Activated naive CD8-positive, alpha-beta T cell treated with anti-CD3 and anti-CD28 coated beads, Interleukin-2, amount 50 U/mL, for 24 hours (primary cell): ENCODE results near the gene USP47.

Experiments used
- ATAC-seq: fragments of 150-1000 bp; cut with Tn5 transposase; one replicate; pipeline ENCODE4 v1.10.0; 2021
- DNase-seq: peaks from one replicate; pipeline ENCODE4 v3.0.0; 2021
- H3K27ac Mint-ChIP-seq: one replicate; pipeline ENCODE4 v1.8.0; 2021; ENCODE audit warnings: mild to moderate bottlenecking, mixed read lengths
- H3K27me3 Mint-ChIP-seq: one replicate; pipeline ENCODE4 v1.8.0; 2021; ENCODE audit warnings: mixed read lengths
- H3K36me3 Mint-ChIP-seq: one replicate; pipeline ENCODE4 v1.8.0; 2021; ENCODE audit warnings: low read depth, mixed read lengths
- H3K4me1 Mint-ChIP-seq: one replicate; pipeline ENCODE4 v1.8.0; 2021; ENCODE audit warnings: mixed read lengths
- H3K4me3 Mint-ChIP-seq: one replicate; pipeline ENCODE4 v1.8.0; 2021; ENCODE audit warnings: mild to moderate bottlenecking, moderate library complexity, mixed read lengths
- H3K9me3 Mint-ChIP-seq: one replicate; pipeline ENCODE4 v1.8.0; 2021; ENCODE audit warnings: mixed read lengths

USP47 gene

DNA sequence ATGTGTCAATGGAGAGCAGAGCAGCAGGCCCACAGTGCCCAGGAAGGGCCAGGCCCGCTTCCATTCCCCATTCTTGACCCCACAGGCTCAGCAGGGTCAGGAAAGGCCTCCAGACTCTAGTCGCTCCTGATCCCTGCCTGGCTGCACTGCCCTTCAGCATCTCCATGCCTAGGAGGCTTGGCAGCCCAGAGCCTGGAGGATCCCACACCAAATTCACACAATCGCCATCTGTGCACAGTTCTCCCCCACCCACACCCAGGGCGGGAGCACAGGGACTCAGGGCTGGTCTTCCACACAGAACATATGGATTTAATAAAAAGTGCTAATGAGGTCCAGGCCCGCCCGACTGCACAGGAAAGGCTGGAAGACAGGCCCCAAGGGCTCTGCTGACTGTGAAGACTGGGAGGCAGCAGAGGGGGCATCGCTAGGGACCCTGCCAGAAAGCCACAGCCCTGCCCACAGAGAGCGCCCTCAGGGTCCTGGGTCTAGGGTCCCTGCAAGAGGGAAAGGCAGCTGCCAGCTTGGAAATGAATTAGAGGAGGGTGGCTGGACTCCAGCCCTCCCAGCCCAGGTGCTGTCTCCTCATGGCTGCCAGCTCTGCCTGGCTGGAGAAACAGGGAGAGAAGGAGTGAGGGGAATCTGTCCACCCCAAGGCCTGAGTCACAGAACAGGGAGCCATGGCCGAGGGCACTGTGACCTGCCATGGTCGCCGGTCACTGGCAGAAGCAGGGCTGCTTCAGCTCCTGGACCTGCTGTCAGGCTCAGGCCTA, 126.9 kb downstream of the USP47 start:
- no peaks in the 10 kb centered on the region for H3K4me1 Mint-ChIP-seq
- no peaks in the 10 kb centered on the region for H3K36me3 Mint-ChIP-seq
- DNase-seq, result no peak
- no peak overlapping the region for H3K27ac Mint-ChIP-seq
- H3K9me3 Mint-ChIP-seq, result no peaks in the 10 kb centered on the region
- no peak overlapping the region for H3K4me3 Mint-ChIP-seq
- ATAC-seq, result no peak
- no peaks in the 10 kb centered on the region for H3K27me3 Mint-ChIP-seq

DNA sequence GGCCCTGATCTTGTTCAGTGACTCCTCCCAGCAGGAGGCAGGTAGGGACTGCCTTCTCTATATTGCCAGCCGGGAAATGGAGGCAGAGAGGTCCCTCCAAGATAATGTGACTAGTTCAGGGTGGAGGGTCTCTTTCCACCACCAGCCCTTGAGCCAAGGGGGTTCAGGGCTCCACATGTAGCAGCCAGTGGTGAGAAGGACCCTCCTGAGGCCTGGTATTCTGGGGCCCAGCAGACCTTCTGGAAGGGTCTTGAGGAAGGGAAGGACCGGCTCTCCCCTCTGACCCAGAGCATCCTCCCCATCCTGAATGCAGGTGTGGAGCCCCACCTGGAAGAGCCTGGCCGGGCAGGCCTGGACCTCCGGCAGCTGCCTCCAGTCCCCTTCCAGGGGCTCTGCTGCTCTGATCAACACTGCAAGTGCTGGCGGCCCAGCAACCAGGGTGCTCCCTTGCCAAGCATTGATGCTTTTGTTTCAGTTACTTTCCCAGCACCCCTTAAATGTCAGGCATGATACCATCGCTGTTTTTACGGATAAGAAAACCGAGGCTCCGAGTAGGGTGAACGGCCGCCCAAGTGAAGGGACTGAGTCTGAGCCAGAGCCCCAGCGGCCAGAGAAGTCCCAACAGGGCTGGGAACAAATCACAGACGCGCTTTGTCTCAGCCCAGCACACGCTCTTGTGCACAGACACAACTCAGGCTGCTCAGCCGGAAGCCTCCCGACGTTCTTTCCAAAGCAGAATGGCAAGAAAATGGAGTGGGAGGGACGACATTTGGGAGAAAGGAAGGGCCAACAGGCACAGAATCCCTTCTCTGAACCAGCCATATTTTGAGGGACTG, 127.8 kb downstream of the USP47 start:
- Mint-ChIP-seq H3K36me3 (no peaks in the 10 kb centered on the region), H3K4me3 (no peak overlapping the region), H3K27ac (no peak overlapping the region), H3K27me3 (no peaks in the 10 kb centered on the region), H3K9me3 (no peaks in the 10 kb centered on the region), H3K4me1 (no peaks in the 10 kb centered on the region)
- DNase-seq (no peak), ATAC-seq (no peak)

DNA sequence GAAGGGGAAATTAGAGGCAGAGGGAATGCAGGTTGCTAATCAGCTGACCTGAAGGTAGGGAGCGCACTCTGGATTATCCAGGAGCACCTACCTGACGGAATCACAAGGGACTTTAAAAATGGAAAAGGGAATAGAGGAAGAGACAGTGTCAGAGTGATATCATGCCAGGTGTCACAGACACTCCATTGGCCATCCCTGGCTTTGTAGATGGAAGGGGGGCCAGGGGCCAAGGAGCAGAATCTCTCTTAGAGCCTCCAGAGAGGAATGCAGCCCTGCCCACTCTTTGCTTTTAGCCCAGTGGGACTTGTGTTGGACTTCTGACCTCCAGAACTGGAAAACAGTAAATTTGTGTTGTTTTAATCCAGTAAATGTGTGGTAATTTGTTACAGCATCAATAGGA, 128.8 kb downstream of the USP47 start:
- Mint-ChIP-seq H3K4me3 (no peak overlapping the region), H3K9me3 (no peaks in the 10 kb centered on the region), H3K27me3 (no peaks in the 10 kb centered on the region), H3K36me3 (no peaks in the 10 kb centered on the region), H3K27ac (no peak overlapping the region), H3K4me1 (peaks cover 5% of the 10 kb centered on the region)
- ATAC-seq (no peak), DNase-seq (no peak)

- Mint-ChIP-seq H3K4me1 (peaks cover 5% of the 10 kb centered on the region), H3K4me3 (no peak overlapping the region), H3K36me3 (no peaks in the 10 kb centered on the region), H3K9me3 (no peaks in the 10 kb centered on the region), H3K27ac (no peak overlapping the region), H3K27me3 (no peaks in the 10 kb centered on the region)
- ATAC-seq (no peak), DNase-seq (no peak)
These were observed 130.3 kb downstream of the USP47 start for GRCh38 chr11:11971906-11972547.

DNA sequence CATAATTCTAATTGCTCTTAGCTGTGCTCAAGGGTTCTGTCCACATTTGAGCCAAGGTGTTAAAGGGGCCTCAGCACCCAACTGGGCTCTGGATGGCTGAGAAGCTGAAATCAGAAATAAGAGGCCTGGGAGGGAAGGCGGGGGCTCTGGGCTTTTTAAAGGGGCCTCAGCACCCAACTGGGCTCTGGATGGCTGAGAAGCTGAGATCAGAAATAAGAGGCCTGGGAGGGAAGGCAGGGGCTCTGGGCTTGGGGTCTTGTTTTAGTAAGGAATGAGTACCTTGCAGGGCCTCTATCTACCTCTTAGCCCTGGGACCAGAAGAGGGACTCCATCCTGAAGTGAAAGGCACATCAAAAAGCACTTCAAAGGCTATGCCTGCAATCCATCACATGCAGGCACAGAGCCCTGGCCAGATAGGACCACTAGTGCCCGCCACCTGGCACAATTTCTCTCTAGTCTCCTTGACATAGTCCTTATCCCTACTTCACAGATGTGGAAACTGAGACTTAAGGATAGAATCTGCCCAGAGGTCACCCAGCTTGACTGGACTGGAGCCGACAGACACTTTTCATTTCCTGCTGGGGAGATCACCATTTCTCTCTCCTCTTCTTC, 131.1 kb downstream of the USP47 start:
- ATAC-seq (no peak), DNase-seq (no peak)
- Mint-ChIP-seq H3K9me3 (no peaks in the 10 kb centered on the region), H3K27me3 (no peaks in the 10 kb centered on the region), H3K4me3 (no peak overlapping the region), H3K27ac (no peak overlapping the region), H3K36me3 (no peaks in the 10 kb centered on the region), H3K4me1 (peaks cover 5% of the 10 kb centered on the region)

DNA sequence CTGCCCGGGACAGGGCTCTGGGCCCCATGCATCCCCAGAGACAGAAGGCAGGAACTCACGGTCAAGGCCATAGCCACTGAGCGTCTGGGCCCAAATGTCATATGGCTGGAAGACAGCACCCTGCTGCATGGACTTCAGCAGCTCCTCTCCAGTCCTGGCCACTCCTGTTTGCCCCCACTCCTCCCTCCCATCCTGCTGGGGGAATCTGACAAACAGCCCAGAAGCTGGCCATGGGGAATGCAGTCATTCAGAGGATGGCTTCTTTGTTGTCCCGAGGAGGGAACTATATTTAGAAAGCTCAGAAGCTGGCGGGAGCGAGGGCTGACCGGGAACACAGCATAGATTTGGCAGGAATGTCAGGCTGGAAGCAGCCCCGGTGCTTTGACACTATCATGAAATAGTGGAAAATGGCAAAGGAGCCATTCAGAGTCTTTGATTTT, 131.6 kb downstream of the USP47 start:
- no peaks in the 10 kb centered on the region for H3K9me3 Mint-ChIP-seq
- H3K4me3 Mint-ChIP-seq, result no peak overlapping the region
- ATAC-seq (no peak), DNase-seq (no peak)
- peaks cover 5% of the 10 kb centered on the region for H3K4me1 Mint-ChIP-seq
- H3K36me3 Mint-ChIP-seq, result no peaks in the 10 kb centered on the region
- H3K27ac Mint-ChIP-seq, result no peak overlapping the region
- H3K27me3 Mint-ChIP-seq, result no peaks in the 10 kb centered on the region

- DNase-seq (no peak), ATAC-seq (no peak)
- Mint-ChIP-seq H3K4me3 (no peak overlapping the region), H3K4me1 (peaks cover 5% of the 10 kb centered on the region), H3K27ac (no peak overlapping the region), H3K36me3 (no peaks in the 10 kb centered on the region), H3K9me3 (no peaks in the 10 kb centered on the region), H3K27me3 (no peaks in the 10 kb centered on the region)
These were observed 132.1 kb downstream of the USP47 start for GRCh38 chr11:11973866-11974265.

- no peak overlapping the region for H3K4me3 Mint-ChIP-seq
- ATAC-seq (no peak), DNase-seq (no peak)
- H3K4me1 Mint-ChIP-seq, result peaks cover 5% of the 10 kb centered on the region
- no peak overlapping the region for H3K27ac Mint-ChIP-seq
- H3K36me3 Mint-ChIP-seq, result no peaks in the 10 kb centered on the region
- H3K27me3 Mint-ChIP-seq, result peaks cover 1% of the 10 kb centered on the region
- H3K9me3 Mint-ChIP-seq, result no peaks in the 10 kb centered on the region
These were observed 133.7 kb downstream of the USP47 start for GRCh38 chr11:11975201-11976092.

DNA sequence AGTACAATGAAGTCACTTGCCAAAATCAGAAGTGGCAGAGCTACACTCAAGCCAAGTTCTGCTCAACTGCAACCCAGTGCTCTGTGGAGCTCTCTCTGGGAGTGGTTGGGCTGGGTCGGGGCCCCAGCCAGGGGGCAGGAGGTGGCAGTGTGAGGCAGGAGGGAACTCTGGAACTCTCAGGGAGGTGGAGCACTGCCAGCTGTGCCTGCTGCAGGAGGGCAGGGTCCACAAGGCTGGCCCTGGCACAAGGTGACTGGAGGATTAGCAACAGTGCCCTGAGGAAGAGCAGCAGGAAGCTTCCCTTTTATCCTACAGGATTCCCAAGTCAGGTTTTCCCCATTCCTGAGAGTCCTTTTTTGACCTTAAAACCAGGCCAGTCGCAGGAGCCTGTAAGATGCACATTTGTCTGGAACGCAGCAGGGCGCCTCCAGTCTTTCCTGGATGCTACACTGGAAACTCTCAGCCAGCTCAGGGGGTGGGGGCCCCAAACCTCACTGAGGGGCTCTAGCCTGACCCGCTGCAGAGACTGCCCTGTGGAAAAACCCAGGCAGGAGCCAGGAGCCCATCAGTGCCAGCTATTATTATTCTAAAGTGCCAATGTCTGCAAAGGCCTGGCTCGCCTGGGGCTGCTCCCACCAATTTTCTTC, 134.8 kb downstream of the USP47 start:
- peaks cover 3% of the 10 kb centered on the region for H3K27me3 Mint-ChIP-seq
- peaks cover 5% of the 10 kb centered on the region for H3K4me1 Mint-ChIP-seq
- no peak overlapping the region for H3K4me3 Mint-ChIP-seq
- no peak overlapping the region for H3K27ac Mint-ChIP-seq
- no peaks in the 10 kb centered on the region for H3K9me3 Mint-ChIP-seq
- DNase-seq, result no peak
- ATAC-seq, result no peak
- H3K36me3 Mint-ChIP-seq, result no peaks in the 10 kb centered on the region

DNA sequence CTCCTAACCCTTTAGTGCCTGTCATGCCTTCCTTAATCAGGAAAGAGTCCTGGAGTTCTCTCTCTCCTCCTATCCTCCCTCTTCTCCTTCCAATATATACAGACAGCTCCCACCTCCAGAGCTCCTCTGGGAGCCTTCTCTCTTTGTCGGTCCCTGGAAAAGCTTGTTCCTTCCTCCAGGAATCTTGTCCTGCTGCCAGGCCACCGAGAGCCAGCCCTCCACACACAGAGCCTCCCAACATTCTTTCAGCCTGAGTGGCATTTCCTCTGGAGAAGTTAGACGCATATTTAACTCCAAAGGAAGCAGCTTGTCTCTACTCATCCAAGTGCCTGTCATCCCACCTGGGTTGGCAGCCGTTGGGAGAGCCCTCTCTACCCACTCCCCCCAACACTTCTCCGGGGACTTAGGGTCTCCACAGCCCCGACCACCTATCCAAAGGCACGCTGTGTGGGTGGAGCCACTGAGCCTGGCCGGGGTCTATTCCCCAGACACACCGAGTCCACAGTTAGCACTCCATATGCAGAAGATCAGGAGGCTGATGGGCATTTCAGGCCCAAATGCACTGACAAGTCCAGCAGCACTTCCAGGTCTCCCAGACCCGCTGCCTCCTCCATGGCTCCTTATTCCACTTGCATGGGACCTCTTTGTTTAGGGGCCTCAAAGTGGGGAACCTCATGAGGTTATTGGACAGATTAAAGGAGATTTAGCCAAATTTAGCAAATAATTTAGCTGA, 135.6 kb downstream of the USP47 start:
- H3K9me3 Mint-ChIP-seq, result no peaks in the 10 kb centered on the region
- H3K4me3 Mint-ChIP-seq, result no peak overlapping the region
- no peak overlapping the region for H3K27ac Mint-ChIP-seq
- H3K27me3 Mint-ChIP-seq, result peaks cover 3% of the 10 kb centered on the region
- peaks cover 5% of the 10 kb centered on the region for H3K4me1 Mint-ChIP-seq
- ATAC-seq (no peak), DNase-seq (no peak)
- H3K36me3 Mint-ChIP-seq, result no peaks in the 10 kb centered on the region

GRCh38 chr11:11978098-11978637, 136.4 kb downstream of the USP47 start:
- no peak overlapping the region for H3K4me3 Mint-ChIP-seq
- no peak overlapping the region for H3K27ac Mint-ChIP-seq

DNA sequence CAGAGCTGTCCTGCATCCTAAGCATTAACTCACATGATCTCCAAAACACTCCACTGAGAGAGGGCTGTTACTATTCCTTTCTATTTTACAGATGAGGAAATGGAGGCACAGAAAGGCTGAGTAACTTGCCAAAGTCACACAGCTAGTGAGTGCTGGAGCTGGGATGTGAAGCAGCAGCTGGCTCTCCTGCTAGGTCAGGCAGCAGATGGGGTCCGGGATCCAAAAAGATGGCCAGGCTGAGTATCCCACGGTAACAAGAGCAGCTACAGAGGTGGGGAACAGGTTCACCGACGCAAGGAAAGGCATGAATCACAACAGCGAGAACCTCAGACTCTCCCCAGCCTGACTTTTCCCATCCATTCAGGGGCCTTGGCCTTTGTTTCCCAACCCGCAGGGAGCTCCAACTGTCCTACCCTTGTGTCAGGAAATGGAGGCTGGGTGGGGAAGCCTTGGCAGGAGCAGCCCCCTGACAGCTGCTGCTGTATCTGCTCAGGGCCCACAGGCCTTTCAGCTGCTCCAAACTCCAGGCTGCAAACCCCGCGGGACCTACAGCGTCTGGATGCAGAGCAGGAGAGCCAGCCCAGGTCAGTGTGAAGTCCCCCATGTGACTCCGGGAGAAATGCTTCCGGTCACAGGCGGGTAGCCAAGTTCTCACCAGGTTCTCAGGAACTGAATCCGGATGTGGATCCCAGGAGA, 137.2 kb downstream of the USP47 start:
- Mint-ChIP-seq H3K4me1 (peaks cover 5% of the 10 kb centered on the region), H3K4me3 (no peak overlapping the region), H3K27ac (no peak overlapping the region), H3K36me3 (no peaks in the 10 kb centered on the region), H3K9me3 (no peaks in the 10 kb centered on the region), H3K27me3 (peaks cover 3% of the 10 kb centered on the region)
- DNase-seq (no peak), ATAC-seq (no peak)

More at GRCh38 chr11:11978098-11978637, 136.4 kb downstream of the USP47 start:
- Mint-ChIP-seq H3K36me3 (no peaks in the 10 kb centered on the region), H3K4me1 (peaks cover 5% of the 10 kb centered on the region), H3K9me3 (no peaks in the 10 kb centered on the region), H3K27me3 (peaks cover 3% of the 10 kb centered on the region)
- ATAC-seq (no peak), DNase-seq (no peak)
